ENCODE results near the gene PTH1R. TPM values are rescaled to one million over a fixed set of nuclear protein-coding genes. Genes with fewer than 3 reads are reported as not detected.
"Not testable (repeated sequence)": the region's sequence is repeated elsewhere in the genome, so short reads cannot be mapped to it uniquely, and the experiment has no call there.

The PTH1R gene
- total RNA-seq, 1 donor from 2014 or later, result 6.2 TPM

DNA sequence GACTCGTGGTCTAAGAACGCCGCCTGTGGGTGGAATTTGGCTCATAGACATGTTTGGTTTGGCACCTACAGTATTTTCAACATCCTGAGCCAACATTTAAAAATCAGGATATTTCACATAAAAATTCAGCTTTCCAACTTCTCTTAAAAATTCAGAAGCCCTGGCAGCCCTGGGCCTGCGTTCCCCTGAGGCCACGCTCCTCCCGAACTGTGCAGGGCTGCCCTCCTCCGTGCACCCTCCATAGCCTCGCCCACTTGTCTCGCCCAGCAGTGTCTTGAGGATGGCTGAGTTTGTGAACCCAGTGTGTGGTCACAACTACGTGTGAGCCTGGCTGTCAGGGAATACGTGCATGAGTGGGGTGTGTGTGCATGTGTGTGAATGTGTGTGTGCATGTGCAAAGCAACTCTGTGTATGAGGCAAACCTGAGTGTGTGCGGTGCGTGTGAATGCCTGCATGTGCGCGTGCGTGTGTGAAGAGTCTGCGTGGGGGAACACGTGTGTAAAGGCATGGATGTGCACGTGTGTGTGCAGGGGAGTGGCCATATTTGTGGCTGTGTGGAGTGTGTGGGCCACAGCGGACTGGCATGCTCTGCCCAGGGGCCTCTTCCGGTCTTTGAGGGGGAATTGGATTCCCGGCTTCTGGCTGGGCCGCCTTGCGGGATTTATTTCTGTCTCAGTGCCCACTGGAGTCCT is 30.9 kb downstream of the PTH1R start:
- TF ChIP-seq, protein P1, sequence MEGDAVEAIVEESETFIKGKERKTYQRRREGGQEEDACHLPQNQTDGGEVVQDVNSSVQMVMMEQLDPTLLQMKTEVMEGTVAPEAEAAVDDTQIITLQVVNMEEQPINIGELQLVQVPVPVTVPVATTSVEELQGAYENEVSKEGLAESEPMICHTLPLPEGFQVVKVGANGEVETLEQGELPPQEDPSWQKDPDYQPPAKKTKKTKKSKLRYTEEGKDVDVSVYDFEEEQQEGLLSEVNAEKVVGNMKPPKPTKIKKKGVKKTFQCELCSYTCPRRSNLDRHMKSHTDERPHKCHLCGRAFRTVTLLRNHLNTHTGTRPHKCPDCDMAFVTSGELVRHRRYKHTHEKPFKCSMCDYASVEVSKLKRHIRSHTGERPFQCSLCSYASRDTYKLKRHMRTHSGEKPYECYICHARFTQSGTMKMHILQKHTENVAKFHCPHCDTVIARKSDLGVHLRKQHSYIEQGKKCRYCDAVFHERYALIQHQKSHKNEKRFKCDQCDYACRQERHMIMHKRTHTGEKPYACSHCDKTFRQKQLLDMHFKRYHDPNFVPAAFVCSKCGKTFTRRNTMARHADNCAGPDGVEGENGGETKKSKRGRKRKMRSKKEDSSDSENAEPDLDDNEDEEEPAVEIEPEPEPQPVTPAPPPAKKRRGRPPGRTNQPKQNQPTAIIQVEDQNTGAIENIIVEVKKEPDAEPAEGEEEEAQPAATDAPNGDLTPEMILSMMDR (IDR thresholded peaks at IDR 0.05; ENCODE audit: unreplicated experiment), result no peak
- no peak overlapping the region for H3K4me3 Mint-ChIP-seq (ENCODE audit: unreplicated experiment)
- no peak for DNase-seq (ENCODE audit: low spot score)
- H3K4me1 Mint-ChIP-seq (ENCODE audit: unreplicated experiment), result peaks cover 4% of the 10 kb centered on the region
- H3K9me3 Mint-ChIP-seq (ENCODE audit: unreplicated experiment), result no peaks in the 10 kb centered on the region
- H3K27ac Mint-ChIP-seq (ENCODE audit: unreplicated experiment), result no peak overlapping the region
- no peaks in the 10 kb centered on the region for H3K36me3 Mint-ChIP-seq (ENCODE audit: low read depth, unreplicated experiment)
- H3K27me3 Mint-ChIP-seq (ENCODE audit: unreplicated experiment), result peaks cover 7% of the 10 kb centered on the region

- TF ChIP-seq, protein P1 (IDR thresholded peaks at IDR 0.05; ENCODE audit: unreplicated experiment), result no peak
- no peak overlapping the region for H3K4me3 Mint-ChIP-seq (ENCODE audit: unreplicated experiment)
- H3K36me3 Mint-ChIP-seq (ENCODE audit: low read depth, unreplicated experiment), result no peaks in the 10 kb centered on the region
- H3K27me3 Mint-ChIP-seq (ENCODE audit: unreplicated experiment), result peaks cover 5% of the 10 kb centered on the region
- H3K27ac Mint-ChIP-seq (ENCODE audit: unreplicated experiment), result no peak overlapping the region
- no peaks in the 10 kb centered on the region for H3K4me1 Mint-ChIP-seq (ENCODE audit: unreplicated experiment)
- H3K9me3 Mint-ChIP-seq (ENCODE audit: unreplicated experiment), result no peaks in the 10 kb centered on the region
- DNase-seq (ENCODE audit: low spot score), result no peak
Measured at GRCh38 chr3:46908986-46909534, 31.5 kb downstream of the PTH1R start.

DNA sequence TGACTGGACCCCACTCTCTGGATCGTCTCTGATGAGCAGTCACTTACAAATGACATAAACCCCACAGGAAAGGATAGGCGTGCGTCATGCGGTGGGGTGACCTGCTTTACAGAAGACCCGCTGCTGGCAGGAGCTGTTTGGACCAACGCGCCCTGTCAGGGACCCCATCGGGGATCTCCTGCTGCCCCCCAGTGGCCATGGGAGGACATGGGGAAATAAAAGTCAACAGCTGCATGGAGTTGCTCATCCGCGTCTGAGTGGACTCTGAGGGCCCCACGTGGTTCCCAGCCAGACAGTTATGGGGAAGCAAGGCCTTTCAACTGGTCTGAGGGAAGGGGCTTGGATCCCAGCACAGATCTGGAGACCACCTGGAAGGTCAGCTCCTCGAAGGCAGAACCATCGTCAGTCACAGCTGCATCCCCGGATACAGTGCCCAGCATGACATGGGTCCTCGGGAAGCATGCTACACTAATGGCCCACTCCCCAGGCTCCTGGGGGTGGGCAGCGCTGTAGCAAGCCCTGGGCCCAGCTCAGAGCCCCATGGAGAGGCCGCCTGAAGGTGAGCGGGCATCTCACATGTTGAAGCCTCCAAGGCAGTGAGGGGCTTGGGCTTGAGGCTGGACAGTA is 32.1 kb downstream of the PTH1R start:
- TF ChIP-seq, protein P1 (IDR thresholded peaks at IDR 0.05; ENCODE audit: unreplicated experiment), result peak; percentile 76
- peaks cover 5% of the 10 kb centered on the region for H3K27me3 Mint-ChIP-seq (ENCODE audit: unreplicated experiment)
- H3K36me3 Mint-ChIP-seq (ENCODE audit: low read depth, unreplicated experiment), result no peaks in the 10 kb centered on the region
- H3K4me1 Mint-ChIP-seq (ENCODE audit: unreplicated experiment), result no peaks in the 10 kb centered on the region
- H3K4me3 Mint-ChIP-seq (ENCODE audit: unreplicated experiment), result no peak overlapping the region
- H3K27ac Mint-ChIP-seq (ENCODE audit: unreplicated experiment), result no peak overlapping the region
- peak; percentile 93 for DNase-seq (ENCODE audit: low spot score)
- H3K9me3 Mint-ChIP-seq (ENCODE audit: unreplicated experiment), result no peaks in the 10 kb centered on the region

- TF ChIP-seq, protein P1 (IDR thresholded peaks at IDR 0.05; ENCODE audit: unreplicated experiment), result no peak
- no peak overlapping the region for H3K4me3 Mint-ChIP-seq (ENCODE audit: unreplicated experiment)
- no peak overlapping the region for H3K27ac Mint-ChIP-seq (ENCODE audit: unreplicated experiment)
- no peaks in the 10 kb centered on the region for H3K36me3 Mint-ChIP-seq (ENCODE audit: low read depth, unreplicated experiment)
- no peak for DNase-seq (ENCODE audit: low spot score)
- peaks cover 3% of the 10 kb centered on the region for H3K27me3 Mint-ChIP-seq (ENCODE audit: unreplicated experiment)
- no peaks in the 10 kb centered on the region for H3K9me3 Mint-ChIP-seq (ENCODE audit: unreplicated experiment)
- no peaks in the 10 kb centered on the region for H3K4me1 Mint-ChIP-seq (ENCODE audit: unreplicated experiment)
Measured at GRCh38 chr3:46910166-46910760, 32.7 kb downstream of the PTH1R start.

- H3K9me3 Mint-ChIP-seq (ENCODE audit: unreplicated experiment); H3K4me1 Mint-ChIP-seq (ENCODE audit: unreplicated experiment); H3K4me3 Mint-ChIP-seq (ENCODE audit: unreplicated experiment); H3K27ac Mint-ChIP-seq (ENCODE audit: unreplicated experiment); DNase-seq (ENCODE audit: low spot score); H3K36me3 Mint-ChIP-seq (ENCODE audit: low read depth, unreplicated experiment); H3K27me3 Mint-ChIP-seq (ENCODE audit: unreplicated experiment): not testable (repeated sequence)
Measured at GRCh38 chr3:46910914-46911313, 33.4 kb downstream of the PTH1R start.

Measured in endothelial cell (in vitro differentiated cells).